SU-DHL-6 (cell line): Measurements from ENCODE around the gene CCL26.

ENCODE experiments used
- EZH2phosphoT487 ChIP-seq: fragments of 200-600 bp; sonication (generic), shearing (Covaris generic); conservative IDR thresholded peaks from 2 replicates; pipeline ENCODE4 v1.6.1; 2018; ENCODE audit warnings: mild to moderate bottlenecking, antibody characterized with exemption, low read length, moderate library complexity, mixed read lengths
- TF ChIP-seq, protein P1 (sequence below): fragments of 200-600 bp; sonication (generic); IDR thresholded peaks from one replicate; pipeline ENCODE4 v1.5.1; 2017; ENCODE audit warnings: antibody characterized with exemption, mild to moderate bottlenecking, low read length, moderate library complexity; ENCODE audit not compliant: insufficient read depth, poor library complexity, severe bottlenecking

DNA sequence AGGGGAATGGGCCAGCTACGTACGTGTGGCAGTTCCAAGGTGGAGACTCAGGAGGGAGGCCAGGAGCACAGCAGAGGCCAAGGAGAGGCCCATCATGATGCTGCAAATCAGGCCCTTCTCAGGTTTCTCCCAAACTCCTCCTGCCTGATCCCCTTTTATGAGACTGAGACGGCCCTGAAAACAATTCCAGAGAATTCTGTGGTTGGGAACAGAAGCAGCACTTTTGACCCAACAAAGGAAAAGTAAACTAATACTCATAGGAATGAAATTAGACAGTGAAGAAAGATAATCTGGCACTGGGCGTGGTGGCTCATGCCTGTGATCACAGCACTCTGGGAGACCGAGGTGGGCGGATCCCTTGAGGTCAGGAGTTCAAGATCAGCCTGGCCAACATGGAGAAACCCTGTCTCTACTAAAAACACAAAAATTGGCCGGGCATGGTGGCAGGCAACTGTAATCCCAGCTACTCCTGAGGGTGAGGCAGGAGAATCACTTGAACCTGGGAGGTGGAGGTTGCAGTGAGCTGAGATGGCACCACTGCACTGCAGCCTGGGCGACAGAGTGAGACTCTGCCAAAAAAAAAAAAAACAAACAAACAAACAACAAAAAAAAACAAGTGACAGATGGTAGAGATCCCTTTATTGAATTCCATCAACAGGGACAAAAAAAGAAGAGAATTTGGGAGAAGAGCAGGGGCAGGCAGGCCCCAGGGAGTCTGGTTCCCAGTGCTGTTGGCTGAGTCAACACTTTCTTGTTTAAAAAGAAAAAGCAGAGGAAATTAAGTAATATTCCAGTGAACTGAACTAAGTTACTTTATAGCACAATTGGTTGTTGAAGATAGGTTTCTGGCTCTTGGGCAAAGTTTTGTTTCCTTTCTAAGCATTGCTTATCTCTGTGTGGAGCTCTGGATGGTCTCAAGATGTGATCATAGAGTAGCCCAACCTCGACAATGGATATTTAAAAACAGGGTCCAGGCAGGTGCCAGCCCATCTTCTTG is at the start of gene CCL26:
- TF ChIP-seq, protein P1, sequence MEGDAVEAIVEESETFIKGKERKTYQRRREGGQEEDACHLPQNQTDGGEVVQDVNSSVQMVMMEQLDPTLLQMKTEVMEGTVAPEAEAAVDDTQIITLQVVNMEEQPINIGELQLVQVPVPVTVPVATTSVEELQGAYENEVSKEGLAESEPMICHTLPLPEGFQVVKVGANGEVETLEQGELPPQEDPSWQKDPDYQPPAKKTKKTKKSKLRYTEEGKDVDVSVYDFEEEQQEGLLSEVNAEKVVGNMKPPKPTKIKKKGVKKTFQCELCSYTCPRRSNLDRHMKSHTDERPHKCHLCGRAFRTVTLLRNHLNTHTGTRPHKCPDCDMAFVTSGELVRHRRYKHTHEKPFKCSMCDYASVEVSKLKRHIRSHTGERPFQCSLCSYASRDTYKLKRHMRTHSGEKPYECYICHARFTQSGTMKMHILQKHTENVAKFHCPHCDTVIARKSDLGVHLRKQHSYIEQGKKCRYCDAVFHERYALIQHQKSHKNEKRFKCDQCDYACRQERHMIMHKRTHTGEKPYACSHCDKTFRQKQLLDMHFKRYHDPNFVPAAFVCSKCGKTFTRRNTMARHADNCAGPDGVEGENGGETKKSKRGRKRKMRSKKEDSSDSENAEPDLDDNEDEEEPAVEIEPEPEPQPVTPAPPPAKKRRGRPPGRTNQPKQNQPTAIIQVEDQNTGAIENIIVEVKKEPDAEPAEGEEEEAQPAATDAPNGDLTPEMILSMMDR = no peak
- TF ChIP-seq EZH2phosphoT487 = no peak
